ENCODE results near the gene TLE7.

Gene TLE7

DNA sequence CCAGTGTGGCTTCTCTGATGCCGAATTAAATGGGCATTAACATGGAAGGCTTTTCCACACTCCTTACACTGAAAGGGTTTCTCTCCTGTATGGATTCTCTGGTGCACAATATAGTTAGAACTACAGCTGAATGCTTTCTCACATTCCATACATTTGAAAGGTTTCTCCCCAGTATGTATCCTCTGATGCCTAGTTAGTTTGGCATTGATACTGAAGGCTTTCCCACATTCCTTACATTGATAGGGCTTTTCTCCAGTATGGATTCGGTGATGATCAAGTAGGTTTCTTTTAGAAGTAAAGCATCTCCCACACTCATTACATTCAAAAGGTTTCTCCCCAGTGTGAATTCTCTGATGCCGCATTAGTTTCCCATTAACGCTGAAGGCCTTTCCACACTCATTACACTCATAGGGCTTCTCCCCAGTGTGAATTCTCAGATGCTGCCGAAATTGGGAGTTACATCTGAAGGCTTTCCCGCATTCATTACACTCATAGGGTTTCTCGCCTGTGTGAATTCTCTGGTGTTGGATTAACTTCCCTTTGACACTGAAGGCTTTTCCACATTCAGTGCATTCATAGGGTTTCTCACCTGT is 6.5 kb upstream of the TLE7 start:
- DNase-seq (ENCODE audit: low read depth) = no peak

DNA sequence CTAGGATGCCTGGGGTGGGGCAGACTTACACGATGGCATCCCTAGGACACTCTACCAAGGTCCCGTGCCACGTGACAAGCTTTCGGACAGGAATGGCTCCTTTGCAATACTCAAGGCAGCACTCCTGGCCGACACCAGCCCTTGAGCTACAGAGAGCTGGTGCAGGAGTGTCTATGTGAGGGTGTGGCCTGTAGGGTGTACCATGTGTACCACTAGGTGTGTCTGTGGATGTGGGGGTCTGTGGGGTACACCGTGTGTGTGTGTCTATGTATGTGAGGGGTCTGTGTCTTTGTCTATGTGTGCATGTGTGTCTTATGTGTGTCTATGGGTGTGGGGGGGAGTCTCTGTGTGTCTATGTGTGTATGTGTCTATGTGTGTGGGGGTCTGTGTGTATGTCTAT is 1.9 kb upstream of the TLE7 start:
- no peak for DNase-seq (ENCODE audit: low read depth)

DNA sequence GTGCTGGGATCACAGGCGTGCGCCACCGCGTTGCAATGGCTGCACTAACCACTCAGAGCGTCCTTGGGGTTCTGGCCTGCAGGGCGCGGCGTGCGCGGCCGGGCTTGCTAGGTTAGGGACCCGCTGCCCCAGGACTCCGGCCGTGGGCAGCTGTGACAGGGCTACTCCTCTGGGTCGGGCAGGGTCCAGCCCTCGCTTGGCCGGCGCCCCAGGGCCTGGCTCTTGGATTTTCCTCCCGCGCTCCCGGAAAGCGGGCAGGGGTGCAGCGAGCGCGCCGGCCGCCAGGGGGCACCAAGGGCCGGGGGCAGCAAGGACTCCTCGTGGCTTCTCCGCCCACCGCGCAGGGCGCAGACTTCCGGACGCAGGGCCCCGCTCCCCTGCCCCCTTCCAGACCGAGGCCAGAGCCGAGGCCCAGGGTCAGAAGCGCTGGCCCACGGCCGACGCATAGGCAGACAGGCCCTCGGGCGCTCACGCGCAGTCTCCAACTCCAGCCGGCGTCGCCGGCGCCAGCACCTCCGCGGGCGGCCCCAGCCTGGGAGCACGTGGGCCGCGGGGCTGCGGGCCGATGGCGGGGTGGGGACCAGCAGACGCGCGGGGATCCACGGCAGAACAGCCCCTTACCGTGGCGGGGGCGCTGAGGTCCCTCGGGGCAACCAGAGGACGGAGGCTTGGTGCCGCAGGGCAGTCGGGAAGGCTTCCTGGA is 355 bp downstream of the TLE7 start:
- no peak for DNase-seq (ENCODE audit: low read depth)

- DNase-seq (ENCODE audit: low read depth) = no peak
Measured at GRCh38 chr16:71440669-71441347, 1.0 kb downstream of the TLE7 start.

DNA sequence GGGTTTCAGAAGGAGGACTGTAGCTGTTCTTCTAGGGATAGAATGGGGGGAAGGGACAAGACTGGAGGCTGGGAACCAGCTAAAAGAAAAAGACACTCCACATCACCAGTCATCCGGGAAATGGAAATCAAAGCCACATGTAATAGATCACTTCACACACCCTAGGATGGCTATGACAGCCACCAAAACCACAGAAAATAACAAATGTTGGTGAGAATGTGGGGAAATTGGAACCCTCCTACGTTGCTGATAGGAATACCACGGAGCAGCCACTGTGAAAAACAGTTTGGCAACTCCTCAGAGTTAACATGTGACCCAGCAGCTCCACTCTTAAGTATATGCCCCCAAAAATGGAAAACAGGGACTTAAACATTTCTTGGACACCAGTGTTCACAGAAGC is 2.3 kb downstream of the TLE7 start:
- DNase-seq (ENCODE audit: low read depth) = no peak

- no peak for DNase-seq (ENCODE audit: low read depth)
Measured at GRCh38 chr16:71436473-71436872, 5.4 kb downstream of the TLE7 start.

- no peak for DNase-seq (ENCODE audit: low read depth)
Measured at GRCh38 chr16:71432906-71433305, 8.9 kb downstream of the TLE7 start.

- no peak for DNase-seq (ENCODE audit: low read depth)
Measured at GRCh38 chr16:71431991-71432390, 9.9 kb downstream of the TLE7 start.

GRCh38 chr16:71431176-71431575 is 10.7 kb downstream of the TLE7 start:
- no peak for DNase-seq (ENCODE audit: low read depth)

- DNase-seq (ENCODE audit: low read depth) = peak; percentile 94
Measured at GRCh38 chr16:71430744-71431143, 11.1 kb downstream of the TLE7 start.

DNA sequence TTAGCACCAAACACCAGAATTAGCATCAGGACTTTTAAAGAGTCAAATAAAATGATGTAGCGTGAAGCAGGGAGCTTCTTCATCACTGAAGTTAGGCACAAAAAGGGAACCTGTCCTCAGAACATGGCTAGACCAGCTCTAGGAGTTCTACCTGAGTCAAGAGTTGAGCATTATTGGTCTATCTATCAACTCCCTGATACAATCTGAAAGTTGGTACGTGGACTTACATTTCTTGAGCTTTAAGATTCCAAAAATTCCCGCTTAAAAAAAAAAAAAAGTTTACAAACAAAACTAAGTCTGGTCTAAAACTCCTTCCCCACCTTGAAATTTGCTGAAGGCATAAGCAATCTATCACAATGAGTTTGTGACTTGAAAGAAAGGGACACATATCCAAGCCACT is 12.3 kb downstream of the TLE7 start:
- no peak for DNase-seq (ENCODE audit: low read depth)

- no peak for DNase-seq (ENCODE audit: low read depth)
Measured at GRCh38 chr16:71428883-71429282, 13.0 kb downstream of the TLE7 start.

- no peak for DNase-seq (ENCODE audit: low read depth)
Measured at GRCh38 chr16:71428385-71428784, 13.5 kb downstream of the TLE7 start.

- DNase-seq (ENCODE audit: low read depth) = no peak
Measured at GRCh38 chr16:71426880-71427615, 14.8 kb downstream of the TLE7 start.

DNA sequence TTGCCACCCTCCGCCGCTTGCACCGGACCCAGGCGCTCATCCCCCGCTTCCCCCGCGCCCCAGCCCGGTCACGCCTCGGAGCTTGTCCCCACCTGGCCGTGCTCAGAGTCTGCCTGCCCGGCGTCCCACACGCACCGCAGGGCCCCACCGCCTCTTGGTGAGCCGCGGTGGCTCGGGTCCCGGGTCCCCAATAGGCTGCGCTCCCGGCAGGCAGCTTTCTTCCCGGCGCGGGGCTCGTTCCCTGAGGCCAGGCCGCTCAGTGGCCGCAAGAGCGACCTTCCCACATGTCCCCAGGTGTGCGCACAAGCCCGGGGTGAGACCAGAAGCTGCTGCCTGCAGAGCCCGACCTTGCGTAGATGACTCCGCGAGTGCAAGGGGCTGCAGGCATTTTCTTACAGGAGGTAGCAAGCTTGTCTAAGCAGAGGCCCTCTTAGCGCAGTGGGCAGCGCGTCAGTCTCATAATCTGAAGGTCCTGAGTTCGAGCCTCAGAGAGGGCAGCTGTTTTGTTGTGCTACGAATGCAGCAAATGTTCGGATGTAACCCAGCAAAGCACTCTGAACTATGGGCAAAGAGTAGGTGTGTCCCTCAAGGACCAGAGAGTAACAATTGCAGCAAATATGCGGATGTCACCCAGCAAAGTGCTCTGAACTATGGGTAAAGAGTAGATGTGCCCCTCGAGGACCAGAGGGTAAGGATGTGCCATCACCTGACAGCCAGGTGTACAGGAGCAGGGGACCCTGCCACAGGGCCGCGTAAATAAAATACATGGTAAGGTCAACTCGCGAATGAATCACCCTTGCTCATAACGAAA is 15.6 kb downstream of the TLE7 start:
- no peak for DNase-seq (ENCODE audit: low read depth)

GRCh38 chr16:71425746-71426068 is 16.1 kb downstream of the TLE7 start:
- no peak for DNase-seq (ENCODE audit: low read depth)

GRCh38 chr16:71424626-71425025 is 17.2 kb downstream of the TLE7 start:
- DNase-seq (ENCODE audit: low read depth) = no peak

GRCh38 chr16:71423865-71424264 is 18.0 kb downstream of the TLE7 start:
- no peak for DNase-seq (ENCODE audit: low read depth)

DNA sequence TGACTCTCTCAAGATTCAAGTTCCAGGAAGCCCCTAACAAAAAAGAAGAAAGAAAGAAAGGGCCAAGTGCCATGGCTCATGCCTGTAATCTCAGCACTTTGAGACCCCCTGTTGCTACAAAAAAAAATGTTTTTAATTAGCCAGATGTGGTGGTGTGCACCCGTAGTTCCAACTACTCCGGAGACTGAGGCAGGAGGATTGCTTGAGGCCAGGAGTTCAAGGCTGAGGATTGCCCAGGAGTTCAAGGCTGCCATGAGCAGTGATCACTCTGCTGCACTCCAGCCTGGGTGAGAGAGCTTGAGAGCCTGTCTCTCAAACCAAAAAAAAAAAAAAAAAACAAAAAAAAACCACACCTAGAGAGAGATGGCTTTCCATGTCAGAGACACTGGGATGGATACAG is 18.8 kb downstream of the TLE7 start:
- no peak for DNase-seq (ENCODE audit: low read depth)

- no peak for DNase-seq (ENCODE audit: low read depth)
Measured at GRCh38 chr16:71421911-71422310, 19.9 kb downstream of the TLE7 start.

- no peak for DNase-seq (ENCODE audit: low read depth)
Measured at GRCh38 chr16:71414038-71414437, 27.8 kb downstream of the TLE7 start.

GRCh38 chr16:71413341-71413740 is 28.5 kb downstream of the TLE7 start:
- DNase-seq (ENCODE audit: low read depth) = no peak
